NCI-H1930 (cell line): ENCODE results near the gene PGS1.
"Not testable (repeated sequence)": the region's sequence is repeated elsewhere in the genome, so short reads cannot be mapped to it uniquely, and the experiment has no call there.

Experiments used
- DNase-seq, 2 experiments: peaks; one replicate each; lab custom pipeline; 2025; lab: John Stamatoyannopoulos, UW

The PGS1 gene

GRCh38 chr17:78449983-78450595 lies 71.6 kb downstream of the PGS1 start:
- DNase-seq = no peak

- no peak for DNase-seq
Measured at GRCh38 chr17:78450696-78451345, 72.4 kb downstream of the PGS1 start.

GRCh38 chr17:78451753-78452152 lies 73.3 kb downstream of the PGS1 start:
- DNase-seq = no peak

- no peak for DNase-seq
Measured at GRCh38 chr17:78454346-78454745, 75.9 kb downstream of the PGS1 start.

- no peak for DNase-seq
Measured at GRCh38 chr17:78458091-78458490, 79.6 kb downstream of the PGS1 start.

- no peak for DNase-seq
Measured at GRCh38 chr17:78458736-78459335, 80.4 kb downstream of the PGS1 start.

- DNase-seq = no peak
Measured at GRCh38 chr17:78459696-78460095, 81.2 kb downstream of the PGS1 start.

- no peak for DNase-seq
Measured at GRCh38 chr17:78460176-78460675, 81.8 kb downstream of the PGS1 start.

- no peak for DNase-seq
Measured at GRCh38 chr17:78460951-78461798, 82.7 kb downstream of the PGS1 start.

GRCh38 chr17:78461799-78462053 lies 83.3 kb downstream of the PGS1 start:
- no peak for DNase-seq

GRCh38 chr17:78462148-78462547 lies 83.7 kb downstream of the PGS1 start:
- DNase-seq = no peak

GRCh38 chr17:78466109-78466785 lies 87.8 kb downstream of the PGS1 start:
- DNase-seq = not testable (repeated sequence)

- DNase-seq = no peak
Measured at GRCh38 chr17:78466786-78467715, 88.6 kb downstream of the PGS1 start.

GRCh38 chr17:78468366-78468765 lies 89.9 kb downstream of the PGS1 start:
- no peak for DNase-seq

GRCh38 chr17:78469443-78469842 lies 91.0 kb downstream of the PGS1 start:
- DNase-seq = no peak

GRCh38 chr17:78471635-78472034 lies 93.2 kb downstream of the PGS1 start:
- DNase-seq = no peak

- DNase-seq = no peak
Measured at GRCh38 chr17:78472035-78472905, 93.8 kb downstream of the PGS1 start.

GRCh38 chr17:78473951-78474613 lies 95.6 kb downstream of the PGS1 start:
- DNase-seq = no peak
